ENCODE measurements around the gene PUS10. TPM values are rescaled to one million over a fixed set of nuclear protein-coding genes. Genes with fewer than 3 reads are reported as not detected.

PUS10 gene
- total RNA-seq, 2 experiments from 2014 or later, result 6.7 to 9.5 TPM

- CTCF ChIA-PET, result interaction anchor here (1.6 kb wide), 1 partner anchor 9 kb away, joined by 4 read pairs; no protein-coding TSS in a partner anchor
- DNase-seq (no peak), ATAC-seq (no peak)
- Mint-ChIP-seq H3K4me1 (peaks cover 2% of the 10 kb centered on the region), H3K36me3 (peaks cover 28% of the 10 kb centered on the region), H3K4me3 (no peak overlapping the region), H3K9me3 (ENCODE audit: low read depth) (no peaks in the 10 kb centered on the region), H3K27me3 (no peaks in the 10 kb centered on the region), H3K27ac (no peak overlapping the region)
Observed at GRCh38 chr2:60958800-60959199, 59.3 kb downstream of the PUS10 start.

GRCh38 chr2:60958361-60958760 lies 59.7 kb downstream of the PUS10 start:
- Mint-ChIP-seq H3K4me1 (peaks cover 2% of the 10 kb centered on the region), H3K27ac (no peak overlapping the region), H3K36me3 (peaks cover 32% of the 10 kb centered on the region), H3K4me3 (no peak overlapping the region), H3K9me3 (ENCODE audit: low read depth) (no peaks in the 10 kb centered on the region), H3K27me3 (no peaks in the 10 kb centered on the region)
- DNase-seq (no peak), ATAC-seq (no peak)
- CTCF ChIA-PET, result interaction anchor here (1.6 kb wide), 1 partner anchor 9 kb away, joined by 4 read pairs; no protein-coding TSS in a partner anchor

- CTCF ChIA-PET, result interaction anchor here (1.6 kb wide), 1 partner anchor 10 kb away, joined by 4 read pairs; no protein-coding TSS in a partner anchor
- ATAC-seq (no peak), DNase-seq (no peak)
- H3K36me3 Mint-ChIP-seq, result peaks cover 34% of the 10 kb centered on the region
- H3K4me1 Mint-ChIP-seq, result peaks cover 2% of the 10 kb centered on the region
- H3K27me3 Mint-ChIP-seq, result no peaks in the 10 kb centered on the region
- H3K4me3 Mint-ChIP-seq, result no peak overlapping the region
- no peaks in the 10 kb centered on the region for H3K9me3 Mint-ChIP-seq (ENCODE audit: low read depth)
- H3K27ac Mint-ChIP-seq, result no peak overlapping the region
Observed at GRCh38 chr2:60957643-60958042, 60.4 kb downstream of the PUS10 start.

GRCh38 chr2:60957224-60957623 lies 60.8 kb downstream of the PUS10 start:
- Mint-ChIP-seq H3K4me3 (no peak overlapping the region), H3K36me3 (peaks cover 32% of the 10 kb centered on the region), H3K9me3 (ENCODE audit: low read depth) (no peaks in the 10 kb centered on the region), H3K27ac (no peak overlapping the region), H3K27me3 (no peaks in the 10 kb centered on the region), H3K4me1 (peaks cover 2% of the 10 kb centered on the region)
- CTCF ChIA-PET, result interaction anchor here (0.7 kb wide), 1 partner anchor 259 kb away, joined by 4 read pairs; no protein-coding TSS in a partner anchor
- DNase-seq, result no peak
- ATAC-seq, result no peak

- H3K27ac Mint-ChIP-seq, result no peak overlapping the region
- CTCF ChIA-PET, result no interaction called here
- H3K4me1 Mint-ChIP-seq, result peaks cover 4% of the 10 kb centered on the region
- no peaks in the 10 kb centered on the region for H3K9me3 Mint-ChIP-seq (ENCODE audit: low read depth)
- H3K36me3 Mint-ChIP-seq, result peaks cover 38% of the 10 kb centered on the region
- DNase-seq (no peak), ATAC-seq (no peak)
- no peak overlapping the region for H3K4me3 Mint-ChIP-seq
- no peaks in the 10 kb centered on the region for H3K27me3 Mint-ChIP-seq
Observed at GRCh38 chr2:60954139-60954538, 63.9 kb downstream of the PUS10 start.

- CTCF ChIA-PET, result interaction anchor here (1.4 kb wide), 1 partner anchor 19 kb away, joined by 3 read pairs; no protein-coding TSS in a partner anchor
- H3K27ac Mint-ChIP-seq, result peak overlapping the region; percentile 31
- no peak overlapping the region for H3K4me3 Mint-ChIP-seq
- no peaks in the 10 kb centered on the region for H3K9me3 Mint-ChIP-seq (ENCODE audit: low read depth)
- H3K4me1 Mint-ChIP-seq, result peaks cover 15% of the 10 kb centered on the region
- ATAC-seq, result peak; percentile 39
- no peaks in the 10 kb centered on the region for H3K27me3 Mint-ChIP-seq
- no peak for DNase-seq
- H3K36me3 Mint-ChIP-seq, result peaks cover 46% of the 10 kb centered on the region
Observed at GRCh38 chr2:60948926-60949579, 69.0 kb downstream of the PUS10 start.

- Mint-ChIP-seq H3K27me3 (no peaks in the 10 kb centered on the region), H3K36me3 (peaks cover 41% of the 10 kb centered on the region), H3K4me3 (no peak overlapping the region), H3K4me1 (peaks cover 14% of the 10 kb centered on the region), H3K27ac (no peak overlapping the region), H3K9me3 (ENCODE audit: low read depth) (no peaks in the 10 kb centered on the region)
- ATAC-seq, result no peak
- CTCF ChIA-PET, result interaction anchor here (1.4 kb wide), 1 partner anchor 20 kb away, joined by 3 read pairs; no protein-coding TSS in a partner anchor
- no peak for DNase-seq
Observed at GRCh38 chr2:60948161-60948560, 69.9 kb downstream of the PUS10 start.

- CTCF ChIA-PET, result no interaction called here
- no peak overlapping the region for H3K27ac Mint-ChIP-seq
Observed at GRCh38 chr2:60947056-60947455, 71.0 kb downstream of the PUS10 start.

GRCh38 chr2:60945341-60945740 lies 72.7 kb downstream of the PUS10 start:
- Mint-ChIP-seq H3K27ac (no peak overlapping the region), H3K36me3 (peaks cover 31% of the 10 kb centered on the region), H3K4me3 (no peak overlapping the region), H3K4me1 (peaks cover 14% of the 10 kb centered on the region), H3K9me3 (ENCODE audit: low read depth) (no peaks in the 10 kb centered on the region), H3K27me3 (no peaks in the 10 kb centered on the region)
- CTCF ChIA-PET, result interaction anchor here (1.0 kb wide), 1 partner anchor 78 kb away, joined by 3 read pairs; no protein-coding TSS in a partner anchor
- no peak for ATAC-seq
- no peak for DNase-seq

More at GRCh38 chr2:60947056-60947455, 71.0 kb downstream of the PUS10 start:
- Mint-ChIP-seq H3K36me3 (peaks cover 38% of the 10 kb centered on the region), H3K9me3 (ENCODE audit: low read depth) (no peaks in the 10 kb centered on the region), H3K4me3 (no peak overlapping the region), H3K27me3 (no peaks in the 10 kb centered on the region), H3K4me1 (peaks cover 14% of the 10 kb centered on the region)
- DNase-seq (no peak), ATAC-seq (no peak)

- H3K4me3 Mint-ChIP-seq, result no peak overlapping the region
- ATAC-seq, result no peak
- peaks cover 34% of the 10 kb centered on the region for H3K36me3 Mint-ChIP-seq
- peaks cover 10% of the 10 kb centered on the region for H3K4me1 Mint-ChIP-seq
- DNase-seq, result no peak
- peak overlapping the region; percentile 10 for H3K27ac Mint-ChIP-seq
- CTCF ChIA-PET, result no interaction called here
- no peaks in the 10 kb centered on the region for H3K27me3 Mint-ChIP-seq
- no peaks in the 10 kb centered on the region for H3K9me3 Mint-ChIP-seq (ENCODE audit: low read depth)
Observed at GRCh38 chr2:60939622-60940021, 78.4 kb downstream of the PUS10 start.

GRCh38 chr2:60938301-60938700 lies 79.8 kb downstream of the PUS10 start:
- Mint-ChIP-seq H3K27me3 (no peaks in the 10 kb centered on the region), H3K9me3 (ENCODE audit: low read depth) (no peaks in the 10 kb centered on the region), H3K4me1 (peaks cover 10% of the 10 kb centered on the region), H3K36me3 (peaks cover 37% of the 10 kb centered on the region), H3K4me3 (no peak overlapping the region), H3K27ac (no peak overlapping the region)
- ATAC-seq, result no peak
- no peak for DNase-seq
- CTCF ChIA-PET, result no interaction called here

GRCh38 chr2:60936757-60937156 lies 81.3 kb downstream of the PUS10 start:
- DNase-seq, result no peak
- no peaks in the 10 kb centered on the region for H3K9me3 Mint-ChIP-seq (ENCODE audit: low read depth)
- no peak overlapping the region for H3K27ac Mint-ChIP-seq
- H3K36me3 Mint-ChIP-seq, result peaks cover 45% of the 10 kb centered on the region
- CTCF ChIA-PET, result no interaction called here
- no peak overlapping the region for H3K4me3 Mint-ChIP-seq
- no peaks in the 10 kb centered on the region for H3K27me3 Mint-ChIP-seq
- peaks cover 10% of the 10 kb centered on the region for H3K4me1 Mint-ChIP-seq
- no peak for ATAC-seq

- Mint-ChIP-seq H3K4me3 (no peak overlapping the region), H3K4me1 (peaks cover 9% of the 10 kb centered on the region), H3K27me3 (no peaks in the 10 kb centered on the region), H3K9me3 (ENCODE audit: low read depth) (no peaks in the 10 kb centered on the region), H3K27ac (no peak overlapping the region), H3K36me3 (peaks cover 42% of the 10 kb centered on the region)
- no peak for ATAC-seq
- CTCF ChIA-PET, result no interaction called here
- DNase-seq, result no peak
Observed at GRCh38 chr2:60934165-60934722, 83.8 kb downstream of the PUS10 start.

- Mint-ChIP-seq H3K27me3 (no peaks in the 10 kb centered on the region), H3K36me3 (peaks cover 33% of the 10 kb centered on the region), H3K4me1 (peaks cover 9% of the 10 kb centered on the region), H3K9me3 (ENCODE audit: low read depth) (no peaks in the 10 kb centered on the region), H3K27ac (no peak overlapping the region), H3K4me3 (no peak overlapping the region)
- no peak for ATAC-seq
- CTCF ChIA-PET, result no interaction called here
- no peak for DNase-seq
Observed at GRCh38 chr2:60932954-60933353, 85.1 kb downstream of the PUS10 start.
